IMR-90 (cell line): ENCODE results near the gene AREL1. TPM values are rescaled to one million over a fixed set of nuclear protein-coding genes. Genes with fewer than 3 reads are reported as not detected.

ENCODE experiments used
- ATAC-seq: fragments of 200-7000 bp; cut with Tn5 transposase; 2 replicates; pipeline ENCODE4 v1.9.1; 2020; ENCODE audit warnings: low read depth, mild to moderate bottlenecking, moderate library complexity
- BruUV-seq: library from RNA; stranded (reverse); fragments of 400-500 nt; replicated peaks from 2 replicates; lab custom pipeline; 2021; lab: Mats Ljungman, UMichigan
- CTCF ChIA-PET: fragments of 300-600 bp; formaldehyde crosslinking; extraction: SDS; loops from one replicate; lab custom pipeline; 2021; ENCODE audit warnings: antibody characterized with exemption; lab: Yijun Ruan, JAX
- POLR2A ChIA-PET: fragments of 300-600 bp; sonication (Branson Sonifier 250); formaldehyde crosslinking; loops from one replicate; lab custom pipeline; 2022; ENCODE audit warnings: antibody characterized with exemption; ENCODE audit not compliant: unreplicated experiment; lab: Charles Lee
- DNase-seq: peaks from one replicate; pipeline ENCODE4 v3.0.0; 2013
- H2AFZ ChIP-seq: replicated peaks from 2 replicates; pipeline ENCODE3; 2013; ENCODE audit warnings: low read length, mild to moderate bottlenecking; ENCODE audit not compliant: poor library complexity
- H2AK5ac ChIP-seq: 2 replicates; pipeline ENCODE4 v1.6.1; 2013; ENCODE audit warnings: low read depth, low read length, inconsistent platforms
- H2AK9ac ChIP-seq: replicated peaks from 2 replicates; pipeline ENCODE3; 2013; ENCODE audit warnings: mild to moderate bottlenecking, low read depth, low read length, moderate library complexity; ENCODE audit not compliant: poor library complexity
- H2BK120ac ChIP-seq: 2 replicates; pipeline ENCODE4 v1.6.1; 2013; ENCODE audit warnings: low read depth, low read length, inconsistent platforms
- H2BK15ac ChIP-seq: 3 replicates; pipeline ENCODE4 v1.6.1; 2013; ENCODE audit warnings: low read depth, low read length, inconsistent platforms
- H2BK20ac ChIP-seq: 2 replicates; pipeline ENCODE4 v1.6.1; 2013; ENCODE audit warnings: low read depth, mild to moderate bottlenecking, inconsistent platforms, low read length, moderate library complexity
- H2BK5ac ChIP-seq: 2 replicates; pipeline ENCODE4 v1.6.1; 2013; ENCODE audit warnings: mild to moderate bottlenecking, low read depth, low read length, inconsistent platforms; ENCODE audit not compliant: poor library complexity, severe bottlenecking
- H3K14ac ChIP-seq: replicated peaks from 2 replicates; pipeline ENCODE4 v1.6.1; 2013; ENCODE audit warnings: low read depth, low read length, inconsistent platforms
- H3K18ac ChIP-seq: 2 replicates; pipeline ENCODE4 v1.6.1; 2013; ENCODE audit warnings: low read depth, low read length, control low read depth
- H3K23ac ChIP-seq: 2 replicates; pipeline ENCODE4 v1.6.1; 2013; ENCODE audit warnings: low read depth, low read length, inconsistent platforms
- H3K27ac ChIP-seq: 2 replicates; pipeline ENCODE4 v1.5.1; 2013; ENCODE audit warnings: mild to moderate bottlenecking, control low read depth, low read length; ENCODE audit not compliant: insufficient read depth
- H3K27me3 ChIP-seq: 2 replicates; pipeline ENCODE4 v1.6.1; 2013; ENCODE audit warnings: low read length; ENCODE audit not compliant: control insufficient read depth, insufficient read depth
- H3K36me3 ChIP-seq: 2 replicates; pipeline ENCODE4 v1.6.1; 2013; ENCODE audit warnings: low read length, mixed read lengths; ENCODE audit not compliant: control insufficient read depth, insufficient read depth
- H3K4ac ChIP-seq: 2 replicates; pipeline ENCODE4 v1.6.1; 2013; ENCODE audit warnings: low read depth, low read length, inconsistent platforms
- H3K4me1 ChIP-seq: 2 replicates; pipeline ENCODE4 v1.6.1; 2013; ENCODE audit warnings: low read length, mixed read lengths; ENCODE audit not compliant: control insufficient read depth, insufficient read depth
- H3K4me2 ChIP-seq: 2 replicates; pipeline ENCODE4 v1.6.1; 2013; ENCODE audit warnings: low read depth, mild to moderate bottlenecking, control low read depth, low read length, moderate library complexity
- H3K4me3 ChIP-seq: 2 replicates; pipeline ENCODE4 v1.5.1; 2013; ENCODE audit warnings: low read depth, mild to moderate bottlenecking, control low read depth, low read length, moderate library complexity; ENCODE audit not compliant: insufficient read depth
- H3K56ac ChIP-seq: 2 replicates; pipeline ENCODE4 v1.6.1; 2013; ENCODE audit warnings: low read length, inconsistent platforms; ENCODE audit not compliant: insufficient read depth; ENCODE audit errors: extremely low read depth
- H3K79me1 ChIP-seq, 2 experiments: 2 replicates each; pipeline ENCODE4 v1.6.1; 2013; ENCODE audit warnings: low read length in 2 of 2, inconsistent platforms in 1 of 2, low read depth in 1 of 2
- H3K9ac ChIP-seq: 2 replicates; pipeline ENCODE4 v1.6.1; 2013; ENCODE audit warnings: low read depth, low read length, control low read depth
- H3K9me1 ChIP-seq: 2 replicates; pipeline ENCODE4 v1.6.1; 2013; ENCODE audit warnings: low read length, inconsistent platforms; ENCODE audit not compliant: insufficient read depth
- H3K9me3 ChIP-seq: 2 replicates; pipeline ENCODE4 v1.6.1; 2013; ENCODE audit warnings: low read length; ENCODE audit not compliant: control insufficient read depth, insufficient read depth
- H4K20me1 ChIP-seq: 2 replicates; pipeline ENCODE4 v1.6.1; 2013; ENCODE audit warnings: low read length, inconsistent platforms; ENCODE audit not compliant: insufficient read depth
- H4K5ac ChIP-seq: 2 replicates; pipeline ENCODE4 v1.6.1; 2013; ENCODE audit warnings: mild to moderate bottlenecking, low read depth, low read length, control low read depth
- H4K8ac ChIP-seq, 2 experiments: 2 replicates each; pipeline ENCODE4 v1.6.1; 2013; ENCODE audit warnings: low read depth in 2 of 2, low read length in 2 of 2, control low read depth in 1 of 2, inconsistent platforms in 1 of 2
- H4K91ac ChIP-seq: 2 replicates; pipeline ENCODE4 v1.6.1; 2013; ENCODE audit warnings: low read depth, low read length, inconsistent platforms; ENCODE audit not compliant: insufficient read depth
- BHLHE40 ChIP-seq: fragments of 150-350 bp; IDR thresholded peaks from 2 replicates; pipeline ENCODE4 v1.6.1; 2016; ENCODE audit warnings: mild to moderate bottlenecking, low read depth, low read length
- CTCF ChIP-seq: conservative IDR thresholded peaks from 2 replicates; pipeline ENCODE4 v1.5.1; 2012; ENCODE audit warnings: mild to moderate bottlenecking, low read depth, low read length, improper control_type of control experiment
- MAFK ChIP-seq: IDR thresholded peaks from 2 replicates; pipeline ENCODE4 v1.6.1; 2012; ENCODE audit warnings: low read depth, low read length, improper control_type of control experiment
- MXI1 ChIP-seq: IDR thresholded peaks from 2 replicates; pipeline ENCODE4 v1.6.1; 2012; ENCODE audit warnings: low read depth, mild to moderate bottlenecking, low read length, moderate library complexity, borderline replicate concordance
- NFE2L2 ChIP-seq: fragments of 150-350 bp; IDR thresholded peaks from 2 replicates; pipeline ENCODE4 v1.6.1; 2016; ENCODE audit warnings: low read depth, mild to moderate bottlenecking, low read length
- RFX5 ChIP-seq: IDR thresholded peaks from 2 replicates; pipeline ENCODE4 v1.8.0; 2012; ENCODE audit warnings: low read depth, mild to moderate bottlenecking, low read length, moderate library complexity
- SMC3 ChIP-seq: fragments of 150-350 bp; IDR thresholded peaks from 2 replicates; pipeline ENCODE4 v1.6.1; 2016; ENCODE audit warnings: low read depth, mild to moderate bottlenecking, antibody characterized with exemption, low read length, moderate library complexity
- USF2 ChIP-seq: fragments of 150-350 bp; IDR thresholded peaks from 2 replicates; pipeline ENCODE4 v1.6.1; 2017; ENCODE audit warnings: mild to moderate bottlenecking, antibody characterized with exemption, low read length, low read depth
- WGBS, 2 experiments: methylation state at CpG; one replicate each; pipeline versions ENCODE4 v1.1.5 to v1.1.7; 2013; ENCODE audit warnings: missing lambda C conversion rate in 2 of 2; ENCODE audit not compliant: insufficient read length in 1 of 2; ENCODE audit errors: extremely low coverage in 2 of 2; 5-methylcytosine and 5-hydroxymethylcytosine counted together
- dilution Hi-C: fragments of 300-500 bp; cut with HindIII; formaldehyde crosslinking; loops from one replicate; pipeline ENCODE4 v1.14.3; 2018; ENCODE audit warnings: low sequenced_read_pairs; ENCODE audit not compliant: unreplicated experiment
- in situ Hi-C: fragments of 300-500 bp; cut with MboI; formaldehyde crosslinking; loops from 3 replicates; pipeline ENCODE4 v1.14.3; 2019; ENCODE audit warnings: low sequenced_read_pairs, inconsistent platforms, mixed read lengths
- intact Hi-C: fragments of 100-400 bp; cut with micrococcal nuclease; formaldehyde crosslinking; loops from 2 replicates; pipeline ENCODE4 v1.10.0; 2022
- polyA plus RNA-seq, 3 experiments: library from polyadenylated mRNA; depleted of rRNA; stranded (reverse); fragments of >200 nt; gene quantifications; 2 replicates each; pipeline ENCODE4 v1.2.3, GENCODE V29; 2012; ENCODE audit warnings: low replicate concordance in 1 of 3
- total RNA-seq: library from RNA; depleted of rRNA; stranded (reverse); fragments of >200 nt; gene quantifications from 2 replicates; pipeline ENCODE4 v1.2.3, GENCODE V29; 2012
- TF ChIP-seq, protein P1 (sequence below): fragments of 150-350 bp; IDR thresholded peaks from 2 replicates; pipeline ENCODE4 v1.6.1; 2016; ENCODE audit warnings: low read depth, mild to moderate bottlenecking, low read length, moderate library complexity, borderline replicate concordance

Gene AREL1
- total and polyA plus RNA-seq, 2 of the 4 experiments (the other 2 are of a cell fraction), result 30.0 to 39.3 TPM

DNA sequence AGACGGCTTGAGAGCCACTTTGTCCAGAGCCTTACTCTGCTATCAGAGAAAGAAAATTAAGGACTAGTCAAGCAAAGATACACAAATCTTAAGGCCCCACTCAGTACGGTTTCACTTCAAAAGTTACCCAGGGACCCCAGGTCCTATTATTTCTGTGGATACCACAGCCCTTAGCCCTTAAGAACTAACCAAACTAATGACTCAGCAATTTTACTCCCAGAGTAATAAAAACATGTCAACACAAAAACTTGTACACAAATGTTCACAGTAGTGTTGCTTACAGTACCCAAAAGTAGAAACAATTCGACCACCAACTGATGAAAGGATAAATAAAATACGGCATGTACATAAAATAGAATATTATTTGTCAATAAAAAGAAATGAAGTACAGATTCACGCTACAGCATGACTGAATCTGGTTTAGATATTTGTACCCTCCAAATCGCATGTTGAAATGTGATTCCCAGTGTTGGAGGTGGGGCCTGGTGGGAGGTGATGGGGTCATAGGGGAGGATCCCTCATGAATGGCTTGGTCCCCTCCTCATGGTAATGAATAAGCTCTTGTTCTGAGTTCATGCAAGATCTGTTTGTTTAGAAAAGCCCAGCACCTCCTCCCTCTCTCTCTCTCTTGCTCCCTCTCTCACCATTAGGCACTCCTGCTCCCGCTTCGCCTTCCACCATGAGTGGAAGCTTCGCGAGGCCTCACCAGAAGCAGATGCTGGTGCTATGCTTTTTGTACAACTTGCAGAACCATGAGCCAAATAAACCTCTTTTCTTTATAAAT lies 30.5 kb downstream of the AREL1 start:
- Histone ChIP-seq H2AFZ (no peak overlapping the region), H3K18ac (no peak overlapping the region), H4K91ac (no peak overlapping the region), H2BK15ac (no peak overlapping the region), H4K8ac (no peak overlapping the region), H3K4me2 (no peak overlapping the region), H3K9me1 (peaks cover 3% of the 10 kb centered on the region; the same call in 1 of the 2 replicates), H3K4ac (no peak overlapping the region), H3K9me3 (no peaks in the 10 kb centered on the region), H2AK9ac (no peak overlapping the region), H2BK120ac (no peak overlapping the region), H3K4me3 (no peak overlapping the region), H3K27me3 (no peaks in the 10 kb centered on the region), H4K20me1 (no peaks in the 10 kb centered on the region), H3K56ac (no peak overlapping the region), H3K4me1 (no peaks in the 10 kb centered on the region), H3K9ac (no peak overlapping the region), H4K5ac (no peak overlapping the region), H3K27ac (no peak overlapping the region), H2BK20ac (no peak overlapping the region), H3K23ac (no peak overlapping the region), H2AK5ac (no peak overlapping the region), H3K14ac (no peak overlapping the region), H2BK5ac (no peak overlapping the region), H3K36me3 (peaks cover 25% of the 10 kb centered on the region), H3K79me1 (peaks cover 20 to 21% of the 10 kb centered on the region in 2 experiments)
- ChIA-PET POLR2A (no interaction called here), CTCF (no interaction called here)
- intact Hi-C loops, result no loop called here
- dilution Hi-C loops, result no loop called here
- 94% methylated on average over 3 of the region's 10 CpGs; no CpG with 5 or more reads in 1 of the 2 experiments for WGBS, 2 experiments
- DNase-seq (no peak), ATAC-seq (no peak)
- in situ Hi-C loops, result no loop called here
- BruUV-seq, result no TSS peak
- no peak for TF ChIP-seq MXI1
- no peak for TF ChIP-seq SMC3
- TF ChIP-seq NFE2L2, result peak; percentile 95
- TF ChIP-seq, protein P1, sequence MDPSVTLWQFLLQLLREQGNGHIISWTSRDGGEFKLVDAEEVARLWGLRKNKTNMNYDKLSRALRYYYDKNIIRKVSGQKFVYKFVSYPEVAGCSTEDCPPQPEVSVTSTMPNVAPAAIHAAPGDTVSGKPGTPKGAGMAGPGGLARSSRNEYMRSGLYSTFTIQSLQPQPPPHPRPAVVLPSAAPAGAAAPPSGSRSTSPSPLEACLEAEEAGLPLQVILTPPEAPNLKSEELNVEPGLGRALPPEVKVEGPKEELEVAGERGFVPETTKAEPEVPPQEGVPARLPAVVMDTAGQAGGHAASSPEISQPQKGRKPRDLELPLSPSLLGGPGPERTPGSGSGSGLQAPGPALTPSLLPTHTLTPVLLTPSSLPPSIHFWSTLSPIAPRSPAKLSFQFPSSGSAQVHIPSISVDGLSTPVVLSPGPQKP, result no peak
- TF ChIP-seq BHLHE40, result no peak
- no peak for TF ChIP-seq USF2
- TF ChIP-seq MAFK, result peak; percentile 98
- no peak for TF ChIP-seq RFX5
- no peak for TF ChIP-seq CTCF
